ENCODE results near the gene SSH2.

DNA sequence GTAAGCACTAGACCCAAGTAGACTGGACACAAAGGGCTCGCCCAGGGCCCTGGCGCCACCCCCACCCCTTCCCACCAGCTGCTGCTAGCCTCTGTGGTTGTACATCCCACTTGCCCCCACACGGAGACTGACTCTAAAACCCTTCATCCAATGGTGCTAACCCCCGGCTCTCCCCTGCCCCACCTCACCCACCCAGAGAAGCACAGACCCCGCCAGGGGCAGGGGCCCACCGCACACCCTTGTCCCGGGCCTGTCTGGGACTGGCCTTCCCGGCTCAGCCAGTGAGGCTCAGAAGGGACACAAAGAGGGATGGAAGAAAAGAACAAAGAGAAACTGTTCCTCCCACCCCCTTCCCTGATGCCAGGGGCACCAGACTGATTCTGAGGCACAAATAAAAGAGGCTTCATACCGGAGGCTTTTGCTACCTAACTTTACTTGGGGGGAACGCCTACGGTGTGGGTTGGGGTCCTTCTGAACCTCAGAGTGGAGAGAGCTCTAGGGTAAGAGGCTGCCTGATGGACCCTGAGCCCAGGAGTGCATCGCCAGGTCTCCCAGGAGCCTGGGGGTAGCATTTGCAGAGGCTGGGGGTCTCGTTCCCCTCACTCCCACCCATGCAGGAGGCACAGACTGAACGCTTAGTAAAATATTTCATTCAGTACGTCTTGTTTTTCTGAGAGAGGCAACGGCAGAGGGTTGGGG is 315.5 kb downstream of the SSH2 start:
- TF ChIP-seq EZH2 (IDR thresholded peaks at IDR 0.05; ENCODE audit: borderline replicate concordance, insufficient read depth, low read depth, low read length, poor library complexity, severe bottlenecking) = no peak
- TF ChIP-seq, protein P1, sequence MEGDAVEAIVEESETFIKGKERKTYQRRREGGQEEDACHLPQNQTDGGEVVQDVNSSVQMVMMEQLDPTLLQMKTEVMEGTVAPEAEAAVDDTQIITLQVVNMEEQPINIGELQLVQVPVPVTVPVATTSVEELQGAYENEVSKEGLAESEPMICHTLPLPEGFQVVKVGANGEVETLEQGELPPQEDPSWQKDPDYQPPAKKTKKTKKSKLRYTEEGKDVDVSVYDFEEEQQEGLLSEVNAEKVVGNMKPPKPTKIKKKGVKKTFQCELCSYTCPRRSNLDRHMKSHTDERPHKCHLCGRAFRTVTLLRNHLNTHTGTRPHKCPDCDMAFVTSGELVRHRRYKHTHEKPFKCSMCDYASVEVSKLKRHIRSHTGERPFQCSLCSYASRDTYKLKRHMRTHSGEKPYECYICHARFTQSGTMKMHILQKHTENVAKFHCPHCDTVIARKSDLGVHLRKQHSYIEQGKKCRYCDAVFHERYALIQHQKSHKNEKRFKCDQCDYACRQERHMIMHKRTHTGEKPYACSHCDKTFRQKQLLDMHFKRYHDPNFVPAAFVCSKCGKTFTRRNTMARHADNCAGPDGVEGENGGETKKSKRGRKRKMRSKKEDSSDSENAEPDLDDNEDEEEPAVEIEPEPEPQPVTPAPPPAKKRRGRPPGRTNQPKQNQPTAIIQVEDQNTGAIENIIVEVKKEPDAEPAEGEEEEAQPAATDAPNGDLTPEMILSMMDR (IDR thresholded peaks at IDR 0.05) = no peak

Measured in B cell (primary cell).